Activated CD8-positive, alpha-beta memory T cell treated with anti-CD3 and anti-CD28 coated beads, Interleukin-2, amount 50 U/mL, for 4 hours (primary cell): ENCODE measurements around the gene INHA.

Source experiments
- DNase-seq: peaks from one replicate; pipeline ENCODE4 v3.0.0-alpha.2; 2020

Gene INHA

DNA sequence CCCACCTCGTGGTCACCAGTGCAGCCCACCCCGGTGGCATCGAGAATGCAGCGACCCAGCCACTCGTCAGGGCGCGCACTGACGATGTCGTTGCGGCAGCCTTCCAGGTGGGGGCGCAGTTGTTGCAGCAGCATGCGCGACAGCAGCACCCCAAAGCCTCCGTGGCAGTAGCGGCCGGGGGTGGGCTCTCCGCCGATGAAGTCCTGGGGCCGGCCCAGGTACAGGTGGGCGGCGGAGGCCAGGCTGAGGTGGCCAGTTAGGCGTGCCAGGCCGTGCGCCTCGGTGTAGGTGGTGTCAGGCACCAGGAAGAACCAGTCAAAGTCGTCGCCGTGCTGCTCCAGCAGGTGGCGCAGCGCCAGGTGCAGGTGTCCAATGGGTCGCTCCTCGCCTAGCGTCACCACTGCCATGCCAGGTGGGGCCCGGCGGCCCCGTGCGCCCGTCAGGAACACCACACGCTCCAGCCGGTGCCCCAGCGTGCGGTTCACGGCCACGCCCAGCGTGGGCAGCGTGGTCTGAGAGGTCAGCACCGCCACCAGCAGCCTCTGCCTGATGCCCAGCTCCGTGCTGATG, 30.4 kb upstream of the INHA start:
- DNase-seq: peak; percentile 88

GRCh38 chr2:219542931-219543595, 29.0 kb upstream of the INHA start:
- DNase-seq: no peak

GRCh38 chr2:219543596-219544358, 28.3 kb upstream of the INHA start, which contains the start of the genes CHPF and TMEM198:
CHPF (minus strand) TSS chr2:219543809; CDS start chr2:219543538, 271 bp downstream.
TMEM198 (plus strand) TSS chr2:219544028; CDS start chr2:219544728, 700 bp downstream.
- peak; percentile 90 for DNase-seq

DNA sequence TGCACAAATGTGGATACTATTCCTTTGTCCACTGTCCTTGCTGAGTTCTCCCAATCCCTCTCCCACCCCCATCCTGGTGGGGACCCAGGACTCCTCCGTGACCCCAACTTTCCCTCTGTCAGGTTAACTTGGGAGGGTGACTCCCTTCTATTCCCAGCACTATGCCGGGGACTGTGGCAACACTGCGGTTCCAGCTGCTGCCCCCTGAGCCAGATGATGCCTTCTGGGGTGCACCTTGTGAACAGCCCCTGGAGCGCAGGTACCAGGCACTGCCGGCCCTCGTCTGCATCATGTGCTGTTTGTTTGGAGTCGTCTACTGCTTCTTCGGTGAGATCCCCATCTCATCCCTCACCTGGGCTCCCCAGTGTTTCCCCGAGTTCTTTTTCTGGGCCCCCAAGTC, 27.5 kb upstream of the INHA start:
- no peak for DNase-seq

- no peak for DNase-seq
Measured at GRCh38 chr2:219545295-219545942, 26.7 kb upstream of the INHA start.

GRCh38 chr2:219545943-219546352, 26.2 kb upstream of the INHA start:
- no peak for DNase-seq

DNA sequence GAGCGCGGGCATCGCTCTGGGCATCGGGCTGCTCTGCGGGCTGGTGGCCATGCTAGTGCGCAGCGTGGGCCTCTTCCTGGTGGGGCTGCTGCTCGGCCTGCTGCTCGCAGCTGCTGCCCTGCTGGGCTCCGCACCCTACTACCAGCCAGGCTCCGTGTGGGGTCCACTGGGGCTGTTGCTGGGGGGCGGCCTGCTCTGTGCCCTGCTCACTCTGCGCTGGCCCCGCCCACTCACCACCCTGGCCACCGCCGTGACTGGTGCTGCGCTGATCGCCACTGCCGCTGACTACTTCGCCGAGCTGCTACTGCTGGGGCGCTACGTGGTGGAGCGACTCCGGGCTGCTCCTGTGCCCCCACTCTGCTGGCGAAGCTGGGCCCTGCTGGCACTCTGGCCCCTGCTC, 24.5 kb upstream of the INHA start:
- no peak for DNase-seq

DNA sequence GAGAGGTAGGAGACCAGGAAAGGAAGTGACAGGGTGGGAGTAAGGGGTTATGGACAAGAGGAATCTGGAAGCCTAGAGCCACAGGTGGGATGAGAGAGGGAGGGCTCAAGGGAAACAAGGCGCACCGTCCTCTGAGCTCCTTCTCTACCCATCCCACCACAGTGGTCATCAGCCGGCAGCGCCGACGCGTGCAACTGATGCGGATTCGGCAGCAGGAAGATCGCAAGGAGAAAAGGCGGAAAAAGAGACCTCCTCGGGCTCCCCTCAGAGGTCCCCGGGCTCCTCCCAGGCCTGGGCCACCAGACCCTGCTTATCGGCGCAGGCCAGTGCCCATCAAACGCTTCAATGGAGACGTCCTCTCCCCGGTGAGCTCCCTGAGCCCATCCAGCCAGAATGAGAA, 23.1 kb upstream of the INHA start:
- no peak for DNase-seq

DNA sequence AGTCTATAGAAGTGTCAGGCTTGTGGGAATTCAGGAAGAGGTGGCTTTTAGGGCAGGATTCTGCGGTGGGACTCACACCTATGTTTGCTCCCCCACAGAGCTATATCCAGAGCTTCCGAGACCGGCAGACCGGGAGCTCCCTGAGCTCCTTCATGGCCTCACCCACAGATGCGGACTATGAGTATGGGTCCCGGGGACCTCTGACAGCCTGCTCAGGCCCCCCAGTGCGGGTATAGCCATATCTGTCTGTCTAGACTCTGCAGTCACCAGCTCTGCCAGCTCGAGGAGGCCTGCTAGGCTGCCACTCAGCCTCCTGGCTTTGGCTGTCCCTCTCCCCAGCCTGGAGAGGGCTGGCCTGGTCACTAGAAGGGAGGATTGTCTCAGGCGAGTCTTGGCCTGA, 22.5 kb upstream of the INHA start:
- DNase-seq: no peak

DNA sequence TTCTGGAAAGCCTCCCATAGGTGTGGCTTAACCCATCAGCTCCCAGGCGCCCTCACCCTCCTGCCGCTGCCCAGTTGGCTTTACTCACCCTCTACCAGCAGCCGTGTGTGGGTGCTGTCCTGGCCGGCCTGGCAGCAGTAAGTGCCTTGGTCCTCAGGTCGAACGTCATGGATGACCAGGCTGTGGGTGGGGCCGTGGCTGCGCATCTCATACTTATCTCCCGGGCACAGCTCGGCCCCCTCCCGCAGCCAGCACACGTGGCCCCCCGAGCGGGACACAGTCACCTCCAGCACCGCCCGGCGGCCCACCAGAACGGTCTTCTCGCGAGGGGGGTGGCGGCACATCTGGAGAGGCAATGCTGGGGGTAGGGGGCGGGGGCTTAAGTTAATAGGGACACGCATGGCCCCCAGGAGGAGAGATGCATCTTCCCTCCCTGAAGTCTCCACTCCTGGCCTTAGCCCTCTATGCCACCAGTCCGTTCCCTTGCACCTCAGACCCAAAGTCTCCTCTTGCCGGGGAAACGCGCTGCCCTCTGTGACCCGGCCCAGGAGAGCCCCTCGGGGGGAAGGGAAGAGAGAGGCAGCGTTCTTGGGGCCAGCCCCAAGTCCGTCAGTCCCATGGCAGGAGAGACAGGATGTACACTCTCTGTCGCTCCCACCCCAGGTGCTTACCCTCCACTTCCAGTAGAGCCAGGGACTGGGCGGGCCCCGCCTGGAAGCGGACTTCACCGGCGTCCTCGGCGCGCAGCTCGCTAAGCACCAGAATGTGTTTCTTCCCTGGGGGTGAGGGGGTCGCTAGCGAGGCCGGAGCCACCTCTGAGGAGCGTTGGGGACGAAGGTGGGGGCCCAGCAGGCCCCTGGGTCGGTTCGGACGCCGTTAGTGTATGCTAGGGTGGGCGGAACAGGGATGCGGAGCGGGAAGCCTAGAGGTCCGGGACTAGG, 20.4 kb upstream of the INHA start:
- DNase-seq: no peak

DNA sequence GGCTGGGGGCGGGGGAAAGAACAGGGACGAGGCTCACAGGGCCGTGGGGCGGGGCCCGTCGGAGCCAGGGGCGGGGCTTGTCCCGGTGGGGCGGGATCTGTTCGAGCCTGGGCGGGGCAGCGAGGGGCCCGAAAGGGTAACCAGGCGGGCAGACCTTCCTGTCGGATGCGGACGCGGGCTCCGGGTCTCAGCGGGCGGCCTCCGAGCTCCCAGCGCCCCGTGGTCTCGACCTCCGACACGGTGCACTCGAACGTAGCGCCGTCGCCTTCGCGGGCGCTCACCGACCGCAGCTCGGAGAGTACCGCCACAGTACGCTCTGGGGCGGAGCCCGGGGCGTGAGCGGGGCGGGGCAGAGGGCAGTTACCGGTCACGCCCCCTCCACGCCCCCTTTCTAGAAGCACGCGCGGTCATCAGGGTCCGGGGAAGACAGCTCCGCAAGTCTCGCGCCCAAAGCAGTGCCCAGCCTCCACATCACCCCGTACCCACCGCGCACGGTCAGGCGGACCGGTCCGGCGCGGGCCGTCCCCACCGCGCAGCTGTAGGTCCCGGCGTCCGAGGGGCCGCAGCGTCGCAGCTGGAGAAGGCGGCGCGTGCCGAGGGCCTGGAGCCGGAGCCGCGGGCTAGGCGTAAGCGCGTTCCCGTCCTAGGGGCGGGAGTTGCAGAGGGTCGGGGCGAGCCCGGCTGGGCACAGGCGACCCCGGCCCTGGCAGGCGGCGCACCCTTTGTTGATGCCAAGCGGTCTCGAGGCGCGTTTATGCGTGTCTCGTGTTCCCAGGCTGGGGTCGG, 19.5 kb upstream of the INHA start:
- peak; percentile 78 for DNase-seq

- DNase-seq: no peak
Measured at GRCh38 chr2:219553168-219553417, 19.0 kb upstream of the INHA start.

GRCh38 chr2:219553463-219553963, 18.6 kb upstream of the INHA start:
- DNase-seq: no peak

GRCh38 chr2:219554350-219554749, 17.8 kb upstream of the INHA start:
- no peak for DNase-seq

- DNase-seq: no peak
Measured at GRCh38 chr2:219555956-219556355, 16.2 kb upstream of the INHA start.

- DNase-seq: no peak
Measured at GRCh38 chr2:219556413-219556812, 15.7 kb upstream of the INHA start.

- DNase-seq: no peak
Measured at GRCh38 chr2:219557320-219557719, 14.8 kb upstream of the INHA start.

DNA sequence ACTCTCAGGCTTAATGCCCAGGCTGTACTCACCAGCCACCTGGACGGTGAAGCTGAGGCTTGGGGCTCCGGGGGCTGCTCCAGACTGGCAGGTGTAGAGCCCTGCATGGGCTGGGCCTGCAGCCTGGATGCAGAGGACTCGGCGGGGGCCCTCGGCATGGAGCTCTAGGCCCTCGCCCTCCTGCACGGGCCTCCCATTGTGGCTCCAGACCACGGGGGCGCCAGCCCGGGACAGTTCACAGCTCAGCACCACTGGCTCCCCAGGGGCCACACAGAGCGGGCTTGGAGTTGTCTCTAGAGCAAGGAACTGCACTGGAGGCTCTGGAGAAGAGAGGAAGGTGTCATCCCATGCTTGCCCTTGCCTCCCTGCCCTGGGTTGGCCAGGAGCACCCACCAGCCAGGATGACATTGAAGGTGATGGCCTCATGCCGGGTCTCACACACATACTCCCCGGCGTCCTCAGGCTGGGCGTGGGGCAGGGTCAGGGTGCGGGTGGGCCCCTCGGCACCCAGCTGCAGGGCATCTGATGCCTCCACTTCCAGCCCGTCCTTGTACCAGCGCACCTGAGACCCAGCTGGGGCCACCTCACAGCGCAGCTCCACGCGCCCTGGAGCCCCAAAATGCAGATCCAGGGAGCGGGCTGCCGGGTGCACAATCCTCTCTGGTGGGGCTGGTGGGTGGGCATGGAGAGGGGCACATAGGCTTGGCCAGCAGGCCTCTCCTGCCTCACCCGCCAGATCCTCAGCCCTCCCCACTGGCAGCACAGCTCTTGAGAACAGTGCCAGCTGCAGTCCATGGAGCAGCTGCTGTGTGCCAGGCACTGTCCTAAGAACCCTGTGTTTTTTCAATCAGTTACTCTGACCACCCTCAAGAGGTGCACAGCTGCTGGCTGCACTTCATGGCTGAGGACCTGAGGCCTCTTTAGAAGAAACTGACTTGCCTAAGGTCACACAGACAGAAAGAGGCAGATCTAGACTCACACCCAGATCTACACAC, 14.0 kb upstream of the INHA start:
- DNase-seq: no peak

DNA sequence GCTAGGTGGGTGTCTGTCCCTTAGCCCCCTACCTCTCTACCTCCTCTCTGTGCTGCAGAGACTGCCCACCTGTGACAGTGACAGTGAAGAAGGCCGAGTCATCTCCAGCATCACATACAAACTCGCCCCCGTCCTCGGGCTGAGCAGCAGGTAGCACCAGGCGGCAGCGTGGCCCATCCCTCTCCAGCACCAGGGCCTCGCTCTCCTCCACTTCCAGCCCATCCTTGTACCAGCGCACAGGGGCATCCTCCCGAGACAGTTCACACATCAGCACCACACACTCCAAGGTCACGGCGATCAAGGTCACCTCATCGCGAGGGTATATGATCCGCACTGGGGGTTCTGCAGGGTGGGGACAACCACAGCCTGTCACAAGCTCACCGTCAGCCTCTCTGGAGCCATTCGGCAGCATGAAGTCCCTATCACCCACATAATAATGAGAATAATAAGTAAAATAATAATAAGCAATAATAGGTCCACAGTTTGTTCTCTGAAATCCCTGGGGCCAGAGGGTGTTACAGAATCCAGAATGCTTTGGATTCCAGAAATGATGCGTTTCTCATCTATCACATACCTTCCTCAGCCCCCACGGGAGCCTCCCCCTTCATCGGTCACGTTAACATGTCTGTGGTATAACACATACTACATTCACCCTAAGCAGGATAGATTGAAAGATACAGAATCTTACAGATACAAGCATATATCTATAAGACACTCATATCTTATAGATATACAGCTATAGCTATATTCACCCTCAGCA, 12.8 kb upstream of the INHA start:
- DNase-seq: no peak
